Activated naive CD8-positive, alpha-beta T cell treated with anti-CD3 and anti-CD28 coated beads, Interleukin-2, amount 50 U/mL, for 24 hours (primary cell): Measurements from ENCODE around the gene KEL.
"Not testable (repeated sequence)": the region's sequence is repeated elsewhere in the genome, so short reads cannot be mapped to it uniquely, and the experiment has no call there.

Experiments used
- ATAC-seq: fragments of 150-1000 bp; cut with Tn5 transposase; one replicate; pipeline ENCODE4 v1.10.0; 2021
- DNase-seq: peaks from one replicate; pipeline ENCODE4 v3.0.0; 2021
- H3K27ac Mint-ChIP-seq: one replicate; pipeline ENCODE4 v1.8.0; 2021; ENCODE audit warnings: mild to moderate bottlenecking, mixed read lengths
- H3K27me3 Mint-ChIP-seq: one replicate; pipeline ENCODE4 v1.8.0; 2021; ENCODE audit warnings: mixed read lengths
- H3K36me3 Mint-ChIP-seq: one replicate; pipeline ENCODE4 v1.8.0; 2021; ENCODE audit warnings: low read depth, mixed read lengths
- H3K4me1 Mint-ChIP-seq: one replicate; pipeline ENCODE4 v1.8.0; 2021; ENCODE audit warnings: mixed read lengths
- H3K4me3 Mint-ChIP-seq: one replicate; pipeline ENCODE4 v1.8.0; 2021; ENCODE audit warnings: mild to moderate bottlenecking, moderate library complexity, mixed read lengths
- H3K9me3 Mint-ChIP-seq: one replicate; pipeline ENCODE4 v1.8.0; 2021; ENCODE audit warnings: mixed read lengths

The KEL gene

GRCh38 chr7:142961973-142962926 lies at the start of gene KEL:
TSS of gene KEL (minus strand) at chr7:142962363. CDS start at chr7:142962206, 157 bp downstream.
- DNase-seq = no peak
- Mint-ChIP-seq H3K4me3 (no peak within 1 kb of the TSS), H3K27ac (no peak within 1 kb of the TSS), H3K36me3 (no peaks in the 10 kb centered on the region), H3K27me3 (peaks cover 17% of the 10 kb centered on the region), H3K9me3 (no peaks in the 10 kb centered on the region), H3K4me1 (no peaks in the 10 kb centered on the region)
- no peak for ATAC-seq

- peak; percentile 85 for DNase-seq
- Mint-ChIP-seq H3K4me1 (peaks cover 10% of the 10 kb centered on the region), H3K9me3 (no peaks in the 10 kb centered on the region), H3K27me3 (peaks cover 3% of the 10 kb centered on the region), H3K27ac (no peak overlapping the region), H3K36me3 (no peaks in the 10 kb centered on the region), H3K4me3 (no peak overlapping the region)
- peak; percentile 88 for ATAC-seq
Observed at GRCh38 chr7:143008007-143008901, 46.1 kb upstream of the KEL start.

GRCh38 chr7:143005632-143006260 lies 43.6 kb upstream of the KEL start:
- Mint-ChIP-seq H3K4me1 (peaks cover 12% of the 10 kb centered on the region), H3K36me3 (no peaks in the 10 kb centered on the region)

GRCh38 chr7:143003393-143004051 lies 41.4 kb upstream of the KEL start:
- ATAC-seq (no peak), DNase-seq (no peak)
- Mint-ChIP-seq H3K9me3 (no peaks in the 10 kb centered on the region), H3K4me3 (peak overlapping the region; percentile 69), H3K4me1 (peaks cover 9% of the 10 kb centered on the region), H3K27ac (no peak overlapping the region), H3K36me3 (no peaks in the 10 kb centered on the region), H3K27me3 (peaks cover 3% of the 10 kb centered on the region)

More at GRCh38 chr7:143005632-143006260, 43.6 kb upstream of the KEL start:
- Mint-ChIP-seq H3K4me3 (no peak overlapping the region), H3K9me3 (no peaks in the 10 kb centered on the region), H3K27me3 (peaks cover 3% of the 10 kb centered on the region), H3K27ac (no peak overlapping the region)
- ATAC-seq (no peak), DNase-seq (no peak)

- peaks cover 7% of the 10 kb centered on the region for H3K4me1 Mint-ChIP-seq
- peak overlapping the region; percentile 69 for H3K4me3 Mint-ChIP-seq
- peaks cover 2% of the 10 kb centered on the region for H3K27me3 Mint-ChIP-seq
- H3K36me3 Mint-ChIP-seq = no peaks in the 10 kb centered on the region
- DNase-seq (no peak), ATAC-seq (no peak)
- no peak overlapping the region for H3K27ac Mint-ChIP-seq
- H3K9me3 Mint-ChIP-seq = no peaks in the 10 kb centered on the region
Observed at GRCh38 chr7:143002898-143003297, 40.7 kb upstream of the KEL start.

GRCh38 chr7:143002106-143002505 lies 39.9 kb upstream of the KEL start:
- no peak overlapping the region for H3K4me3 Mint-ChIP-seq
- DNase-seq (no peak), ATAC-seq (no peak)
- no peak overlapping the region for H3K27ac Mint-ChIP-seq
- no peaks in the 10 kb centered on the region for H3K9me3 Mint-ChIP-seq
- H3K27me3 Mint-ChIP-seq = no peaks in the 10 kb centered on the region
- peaks cover 5% of the 10 kb centered on the region for H3K4me1 Mint-ChIP-seq
- no peaks in the 10 kb centered on the region for H3K36me3 Mint-ChIP-seq

GRCh38 chr7:143000648-143001047 lies 38.5 kb upstream of the KEL start:
- DNase-seq = no peak
- ATAC-seq = no peak
- Mint-ChIP-seq H3K4me1 (peaks cover 5% of the 10 kb centered on the region), H3K27ac (no peak overlapping the region), H3K27me3 (no peaks in the 10 kb centered on the region), H3K9me3 (no peaks in the 10 kb centered on the region), H3K36me3 (no peaks in the 10 kb centered on the region), H3K4me3 (no peak overlapping the region)

- Mint-ChIP-seq H3K4me3 (no peak overlapping the region), H3K27ac (no peak overlapping the region), H3K9me3 (no peaks in the 10 kb centered on the region), H3K36me3 (no peaks in the 10 kb centered on the region), H3K27me3 (no peaks in the 10 kb centered on the region), H3K4me1 (peaks cover 5% of the 10 kb centered on the region)
- DNase-seq (no peak), ATAC-seq (no peak)
Observed at GRCh38 chr7:142999793-143000192, 37.6 kb upstream of the KEL start.

GRCh38 chr7:142998966-142999365 lies 36.8 kb upstream of the KEL start:
- Mint-ChIP-seq H3K9me3 (no peaks in the 10 kb centered on the region), H3K4me3 (no peak overlapping the region), H3K36me3 (no peaks in the 10 kb centered on the region), H3K27ac (no peak overlapping the region), H3K4me1 (peaks cover 5% of the 10 kb centered on the region), H3K27me3 (no peaks in the 10 kb centered on the region)
- ATAC-seq = no peak
- DNase-seq = no peak

- ATAC-seq = no peak
Observed at GRCh38 chr7:142997456-142997989, 35.4 kb upstream of the KEL start.

GRCh38 chr7:142992427-142992826 lies 30.3 kb upstream of the KEL start:
- no peak for DNase-seq

More at GRCh38 chr7:142997456-142997989, 35.4 kb upstream of the KEL start:
- Mint-ChIP-seq H3K4me3 (no peak overlapping the region), H3K27me3 (no peaks in the 10 kb centered on the region), H3K36me3 (no peaks in the 10 kb centered on the region), H3K4me1 (no peaks in the 10 kb centered on the region), H3K9me3 (no peaks in the 10 kb centered on the region), H3K27ac (no peak overlapping the region)
- no peak for DNase-seq

GRCh38 chr7:142984297-142984696 lies 22.1 kb upstream of the KEL start:
- no peak for DNase-seq
- Mint-ChIP-seq H3K36me3 (no peaks in the 10 kb centered on the region), H3K4me1 (no peaks in the 10 kb centered on the region), H3K27ac (no peak overlapping the region), H3K9me3 (peaks cover 12% of the 10 kb centered on the region), H3K4me3 (no peak overlapping the region), H3K27me3 (peaks cover 11% of the 10 kb centered on the region)
- ATAC-seq = no peak

More at GRCh38 chr7:142992427-142992826, 30.3 kb upstream of the KEL start:
- ATAC-seq = no peak
- no peaks in the 10 kb centered on the region for H3K9me3 Mint-ChIP-seq
- no peaks in the 10 kb centered on the region for H3K36me3 Mint-ChIP-seq
- H3K27me3 Mint-ChIP-seq = peaks cover 3% of the 10 kb centered on the region
- H3K27ac Mint-ChIP-seq = no peak overlapping the region
- no peaks in the 10 kb centered on the region for H3K4me1 Mint-ChIP-seq
- no peak overlapping the region for H3K4me3 Mint-ChIP-seq

GRCh38 chr7:142983825-142984224 lies 21.7 kb upstream of the KEL start:
- Mint-ChIP-seq H3K4me1 (no peaks in the 10 kb centered on the region), H3K4me3 (no peak overlapping the region), H3K27ac (no peak overlapping the region), H3K27me3 (peaks cover 11% of the 10 kb centered on the region), H3K9me3 (peaks cover 12% of the 10 kb centered on the region), H3K36me3 (no peaks in the 10 kb centered on the region)
- DNase-seq (no peak), ATAC-seq (no peak)

- H3K36me3 Mint-ChIP-seq, H3K27ac Mint-ChIP-seq, H3K4me3 Mint-ChIP-seq, DNase-seq, ATAC-seq, H3K4me1 Mint-ChIP-seq: not testable (repeated sequence)
- peaks cover 16% of the 10 kb centered on the region for H3K9me3 Mint-ChIP-seq
- peaks cover 14% of the 10 kb centered on the region for H3K27me3 Mint-ChIP-seq
Observed at GRCh38 chr7:142978402-142978801, 16.2 kb upstream of the KEL start.
